HuH-7.5 (cell line): ENCODE results near the gene FAM72C.
"Not testable (repeated sequence)": the region's sequence is repeated elsewhere in the genome, so short reads cannot be mapped to it uniquely, and the experiment has no call there.

Experiments
- DNase-seq: peaks from one replicate; pipeline ENCODE4 v3.0.0; 2011; ENCODE audit warnings: low spot score

Gene FAM72C

GRCh38 chr1:143984721-143985473, 13.1 kb upstream of the FAM72C start:
- not testable (repeated sequence) for DNase-seq

GRCh38 chr1:143974416-143974815, 2.6 kb upstream of the FAM72C start:
- not testable (repeated sequence) for DNase-seq

GRCh38 chr1:143973876-143974414, 2.2 kb upstream of the FAM72C start:
- not testable (repeated sequence) for DNase-seq

DNA sequence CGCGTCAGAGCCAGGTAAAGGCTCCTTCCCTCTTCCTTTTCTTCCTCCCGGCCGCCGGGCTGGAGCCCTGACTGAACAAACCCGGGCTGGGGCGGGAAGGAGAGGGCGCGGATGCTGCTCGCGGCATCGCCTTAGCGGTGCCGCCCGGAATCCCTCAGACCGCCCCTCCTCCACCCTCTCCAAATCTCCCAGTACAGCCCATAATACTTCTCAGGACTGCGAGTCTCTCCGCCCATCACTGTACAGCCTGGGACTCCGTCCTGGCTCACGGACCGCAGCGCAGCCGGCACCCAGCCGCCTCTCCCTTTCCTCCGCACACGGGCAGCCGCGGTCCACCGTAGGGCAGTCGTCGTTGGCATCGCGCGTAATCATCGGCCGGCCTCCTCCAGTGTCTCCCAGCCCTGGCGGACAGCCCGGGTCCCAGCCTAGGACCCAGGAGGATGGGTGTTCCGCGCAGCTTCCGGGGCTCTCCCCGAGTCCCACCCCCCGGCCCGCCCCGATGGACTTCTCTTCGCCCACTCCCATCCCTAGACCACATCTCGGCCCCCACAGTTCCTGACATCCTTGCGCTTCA, 1.1 kb upstream of the FAM72C start:
- not testable (repeated sequence) for DNase-seq

DNA sequence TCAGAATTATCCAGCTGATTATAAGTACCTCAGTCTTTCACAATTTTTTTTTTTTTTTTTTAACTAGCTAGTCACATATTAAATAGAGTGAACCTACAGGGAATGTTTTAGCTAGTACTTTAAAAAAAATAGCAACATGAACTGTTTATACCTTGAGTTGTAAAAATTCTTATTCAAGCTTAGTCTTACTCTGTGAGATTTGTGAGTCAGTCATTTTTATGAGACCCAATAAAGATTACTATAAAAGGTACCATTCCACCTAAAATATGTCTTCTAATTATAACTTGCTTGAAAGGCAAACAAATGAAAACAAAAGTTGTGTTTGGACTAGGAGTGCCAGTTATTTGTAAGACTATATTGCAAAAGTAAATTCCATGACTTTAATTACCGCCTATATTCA, 5.9 kb downstream of the FAM72C start:
- not testable (repeated sequence) for DNase-seq

GRCh38 chr1:143964294-143964693, 7.5 kb downstream of the FAM72C start:
- not testable (repeated sequence) for DNase-seq

- not testable (repeated sequence) for DNase-seq
Measured at GRCh38 chr1:143955930-143956329, 15.9 kb downstream of the FAM72C start.

GRCh38 chr1:143952913-143953312, 18.9 kb downstream of the FAM72C start:
- not testable (repeated sequence) for DNase-seq

DNA sequence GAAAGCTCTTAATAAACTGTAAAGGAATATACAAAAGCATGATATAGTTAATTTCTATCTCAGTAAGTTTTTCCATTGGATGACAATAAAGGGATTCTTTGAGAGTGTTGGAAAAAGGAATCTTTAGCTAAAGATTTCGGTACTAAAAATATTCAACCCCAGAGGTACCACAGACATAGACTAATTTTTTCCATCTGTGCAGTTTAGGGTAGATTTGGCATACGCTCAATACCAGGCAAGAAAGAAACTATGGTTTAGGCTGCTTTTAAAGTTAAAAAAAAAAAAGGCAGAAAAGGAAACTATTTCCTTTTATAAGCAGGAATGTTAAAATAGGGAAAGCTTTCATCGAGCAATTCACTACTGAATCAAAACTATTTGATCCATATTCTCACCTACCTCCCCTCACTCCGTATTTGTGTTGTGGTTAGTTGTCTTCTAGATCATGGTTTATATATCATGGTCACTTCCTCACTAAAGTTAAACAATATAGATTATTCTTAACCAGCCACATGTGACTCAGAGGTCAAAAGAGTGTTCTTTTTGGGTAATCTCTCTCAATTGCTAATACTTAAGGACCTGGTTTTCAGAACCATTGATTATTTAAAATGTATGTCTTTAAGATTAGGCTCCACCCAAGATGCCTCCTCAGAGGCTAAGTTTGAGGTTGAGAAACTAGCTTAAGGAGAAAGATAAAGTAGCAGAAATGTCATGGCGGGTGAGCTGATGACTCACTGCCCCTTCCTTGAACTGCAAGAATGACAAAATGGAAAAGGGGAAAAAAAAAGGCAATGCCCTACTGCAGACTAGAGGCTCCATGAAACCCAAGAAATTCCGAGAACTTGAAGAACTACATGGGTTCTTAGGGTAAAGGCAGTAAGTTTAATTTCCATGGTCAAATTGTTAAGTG, 20.0 kb downstream of the FAM72C start:
- not testable (repeated sequence) for DNase-seq

DNA sequence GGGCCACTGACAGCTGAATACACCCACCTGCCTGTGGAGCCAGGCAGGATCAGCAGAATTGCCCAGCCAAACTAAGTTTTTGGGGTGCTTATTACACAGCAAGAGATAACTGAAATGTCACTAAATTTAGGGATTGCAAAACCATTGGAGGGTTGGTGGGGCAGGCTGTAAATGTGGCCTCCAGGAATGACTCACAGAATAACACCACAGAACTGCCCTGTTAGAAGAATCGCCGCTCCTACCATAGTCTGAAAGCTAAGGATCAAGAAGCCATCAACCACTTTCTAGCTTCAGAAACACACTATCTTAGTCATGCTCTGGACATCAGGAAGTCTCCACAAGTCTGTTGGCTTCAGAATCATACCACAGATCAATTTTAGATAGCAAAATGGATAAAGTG, 24.0 kb downstream of the FAM72C start:
- not testable (repeated sequence) for DNase-seq

GRCh38 chr1:143945253-143945652, 26.5 kb downstream of the FAM72C start:
- not testable (repeated sequence) for DNase-seq

- DNase-seq = not testable (repeated sequence)
Measured at GRCh38 chr1:143944576-143945240, 27.1 kb downstream of the FAM72C start.

DNA sequence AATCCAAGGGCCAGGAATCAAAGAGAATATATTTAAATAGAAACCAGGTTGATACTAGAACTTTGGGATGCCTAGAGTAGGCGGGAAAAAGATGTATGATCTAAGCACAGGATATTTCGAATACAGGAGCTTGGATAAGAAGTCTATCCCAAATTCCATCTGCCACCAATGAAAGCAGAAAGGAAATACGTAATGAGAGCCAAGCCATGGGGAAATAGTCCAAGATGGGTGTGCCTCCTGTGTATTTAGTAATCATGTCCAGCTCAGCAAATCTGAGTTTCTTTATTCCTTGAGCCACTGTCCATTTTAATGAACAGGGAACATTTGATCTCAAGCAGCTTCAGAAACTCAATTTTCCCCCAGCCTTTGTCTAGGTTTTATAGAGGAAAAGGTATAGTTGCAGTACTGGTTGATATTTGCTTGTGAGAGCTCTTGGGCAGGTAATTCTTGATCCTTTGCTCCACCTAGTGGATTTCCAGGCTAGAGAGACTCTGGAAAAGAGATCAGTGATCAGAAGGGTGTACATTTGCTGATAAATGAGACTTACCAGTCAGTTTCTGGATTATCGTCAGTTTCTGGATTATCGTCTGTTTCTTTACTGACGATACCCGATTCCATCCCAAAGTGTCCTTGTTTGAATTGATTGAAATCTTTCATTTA, 28.3 kb downstream of the FAM72C start:
- not testable (repeated sequence) for DNase-seq

DNA sequence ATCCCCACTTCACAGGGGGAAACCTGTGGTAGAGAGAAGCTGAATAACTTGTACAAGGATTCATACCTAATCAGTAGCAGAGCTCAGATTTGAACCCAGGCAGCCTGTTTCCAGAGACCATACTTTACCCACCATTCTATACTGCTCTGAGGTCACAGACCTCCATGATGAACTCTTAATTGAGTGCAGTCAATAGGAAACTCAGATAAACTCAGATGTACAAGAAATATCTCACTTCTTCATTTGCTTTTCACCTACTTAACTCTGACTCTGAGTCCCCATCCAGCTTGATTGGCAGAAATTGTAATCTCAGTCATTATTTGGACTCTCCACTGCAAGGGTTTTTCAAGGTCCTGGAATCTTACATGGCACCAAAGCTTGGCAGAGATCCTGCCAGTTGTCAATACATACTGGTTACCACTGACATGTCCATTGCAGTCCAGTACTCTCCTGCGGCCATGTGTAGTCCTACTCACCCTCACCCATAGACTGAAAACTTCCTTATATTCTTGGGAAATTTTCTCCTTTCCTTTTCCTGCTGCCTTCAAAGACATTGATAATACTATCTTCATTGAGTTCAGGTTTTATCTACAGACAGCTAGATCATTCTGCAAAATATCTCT, 29.4 kb downstream of the FAM72C start:
- not testable (repeated sequence) for DNase-seq

GRCh38 chr1:143939666-143940065, 32.1 kb downstream of the FAM72C start:
- DNase-seq = not testable (repeated sequence)

DNA sequence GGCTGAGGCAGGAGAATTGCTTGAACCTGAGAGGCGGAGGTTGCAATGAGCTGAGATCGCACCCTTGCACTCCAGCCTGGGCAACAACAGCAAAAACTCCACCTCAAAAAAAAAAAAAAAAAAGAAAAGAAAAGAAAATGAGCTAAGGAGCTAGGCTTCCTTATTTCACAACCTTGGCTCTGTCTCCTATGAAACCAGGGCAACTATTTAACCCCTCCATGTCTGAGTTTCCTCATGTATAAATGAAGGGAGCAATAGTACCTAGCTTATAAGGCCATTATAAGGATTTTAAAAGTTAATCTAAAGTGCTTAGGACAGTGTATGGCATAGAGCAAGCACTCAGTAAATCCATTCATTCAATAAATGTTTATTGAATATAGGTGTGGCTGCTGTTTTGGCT, 32.9 kb downstream of the FAM72C start:
- DNase-seq = not testable (repeated sequence)

DNA sequence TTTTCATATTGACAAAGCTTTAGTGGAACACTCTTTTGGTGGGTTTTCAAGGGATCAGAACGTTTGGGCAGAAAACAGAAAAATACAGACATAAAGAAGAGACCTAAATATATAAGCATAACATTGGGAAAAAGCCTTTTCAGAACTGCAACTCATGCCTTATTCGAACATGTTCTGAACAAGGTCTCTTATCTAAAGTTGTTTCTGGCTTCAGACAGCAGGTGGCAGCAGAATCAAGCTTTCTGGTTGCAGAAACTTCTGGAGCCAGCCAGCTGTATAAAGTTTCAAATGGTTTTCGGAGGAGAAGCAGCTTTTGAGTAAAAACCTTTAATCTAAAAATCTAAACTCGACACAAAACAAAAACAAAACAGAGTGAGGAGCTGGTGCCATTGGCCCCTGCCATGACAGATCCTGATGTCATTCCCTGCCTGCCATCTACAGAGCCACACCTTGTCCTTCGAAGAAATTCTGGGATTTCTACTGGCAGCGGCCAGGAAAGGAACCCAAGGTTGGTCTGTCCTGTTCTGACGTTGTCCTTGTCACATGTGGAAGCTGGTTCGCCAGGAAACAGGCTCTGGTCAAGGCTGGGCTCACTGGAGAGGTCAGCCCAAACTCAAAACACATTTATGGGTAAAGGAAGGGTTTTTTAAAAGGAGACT, 35.2 kb downstream of the FAM72C start:
- DNase-seq = not testable (repeated sequence)

- not testable (repeated sequence) for DNase-seq
Measured at GRCh38 chr1:143919127-143919526, 52.7 kb downstream of the FAM72C start.

GRCh38 chr1:143918552-143918951, 53.2 kb downstream of the FAM72C start:
- DNase-seq = not testable (repeated sequence)

DNA sequence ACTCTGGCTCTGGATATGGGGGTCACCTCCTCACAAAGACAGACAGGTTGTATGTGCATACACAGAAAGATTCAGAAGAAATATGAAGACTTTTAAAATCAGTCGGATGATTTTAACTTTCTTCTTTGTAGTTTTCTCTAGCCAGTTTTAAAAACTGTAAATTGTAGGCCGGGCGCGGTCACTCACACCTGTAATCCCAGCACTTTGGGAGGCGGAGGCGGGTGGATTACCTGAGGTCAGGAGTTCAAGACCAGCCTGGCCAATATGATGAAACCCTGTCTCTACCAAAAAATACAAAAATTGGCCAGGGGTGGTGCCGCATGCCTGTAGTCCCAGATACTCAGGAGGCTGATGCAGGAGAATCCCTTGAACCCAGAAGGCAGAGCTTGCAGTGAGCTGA, 58.1 kb downstream of the FAM72C start:
- DNase-seq = not testable (repeated sequence)
